Sigmoid colon (tissue), 7 donors: ENCODE results near the gene DYNLRB1. TPM values are rescaled to one million over a fixed set of nuclear protein-coding genes. Genes with fewer than 3 reads are reported as not detected.

Experiments used
- DNase-seq: peaks from one replicate; pipeline ENCODE4 v3.0.0-alpha.2; 2019
- H3K27ac ChIP-seq, 4 donors: fragments of 200-600 bp; sonication (generic); one replicate each; pipeline ENCODE4 v1.5.1; 2016 to 2019; ENCODE audit warnings: mild to moderate bottlenecking in 1 of 4
- H3K27me3 ChIP-seq, 3 donors: fragments of 200-600 bp; sonication (generic); one replicate each; pipeline ENCODE4 v1.5.1; 2019; ENCODE audit warnings: mild to moderate bottlenecking in 1 of 3
- H3K36me3 ChIP-seq, 4 donors: fragments of 200-600 bp; sonication (generic); one replicate each; pipeline ENCODE4 v1.5.1; 2016 to 2019
- H3K4me1 ChIP-seq, 4 donors: fragments of 200-600 bp; sonication (generic); one replicate each; pipeline ENCODE4 v1.5.1; 2017 to 2019
- H3K4me3 ChIP-seq, 4 donors: fragments of 200-600 bp; sonication (generic); one replicate each; pipeline ENCODE4 v1.5.1; 2017 to 2019; ENCODE audit warnings: mild to moderate bottlenecking in 2 of 4, moderate library complexity in 1 of 4
- H3K9me3 ChIP-seq, 4 donors: fragments of 200-600 bp in 3 of 4; sonication (generic) in 3 of 4; one replicate each; pipeline versions ENCODE4 v1.5.1 to v1.6.1; 2013 to 2019
- CTCF ChIP-seq, 4 experiments: fragments of 450-650 bp in 3 of 4; fragments of 200-600 bp in 1 of 4; IDR thresholded peaks; one replicate each; pipeline ENCODE4 v1.5.1; 2016 to 2019; ENCODE audit warnings: antibody characterized with exemption in 4 of 4, mild to moderate bottlenecking in 3 of 4, moderate library complexity in 2 of 4
- EP300 ChIP-seq, 4 donors: sonication (generic); formaldehyde crosslinking; IDR thresholded peaks; one replicate each; pipeline ENCODE4 v1.6.1; 2017; ENCODE audit warnings: antibody characterized with exemption in 4 of 4
- POLR2A ChIP-seq, 2 donors: fragments of 450-650 bp; IDR thresholded peaks; one replicate each; pipeline ENCODE4 v1.6.1; 2016; ENCODE audit warnings: antibody characterized with exemption in 2 of 2, mild to moderate bottlenecking in 2 of 2, moderate library complexity in 2 of 2
- POLR2AphosphoS5 ChIP-seq, 4 donors: sonication (generic); formaldehyde crosslinking; IDR thresholded peaks; one replicate each; pipeline ENCODE4 v1.6.1; 2017; ENCODE audit warnings: antibody characterized with exemption in 4 of 4
- WGBS, 2 donors: extraction: QIAGEN DNeasy Blood & Tissue Kit; methylation state at CpG; one replicate each; pipeline ENCODE4 v1.1.7; 2013; 5-methylcytosine and 5-hydroxymethylcytosine counted together
- intact Hi-C: fragments of 100-400 bp; cut with DNase I; formaldehyde crosslinking; loops from one replicate; pipeline ENCODE4 v1.15.1; 2023
- polyA plus RNA-seq, 3 donors: library from polyadenylated mRNA; stranded (reverse); fragments of 200-250 nt; gene quantifications; one replicate each; pipeline ENCODE4 v1.2.3, GENCODE V29; 2013
- total RNA-seq, 4 donors: library from RNA; depleted of rRNA; stranded (reverse); fragments of >200 nt; gene quantifications; one replicate each; pipeline ENCODE4 v1.1.0, GENCODE V29; 2016
- donor health status: healthy with polysubstance abuse.
- donor health status: Bipolar disorder and iron deficiency.
- donor health status: healthy.

The DYNLRB1 gene
- total and polyA plus RNA-seq, 7 donors: 148 to 259 (median 168) TPM

- no peak for TF ChIP-seq EP300 (IDR thresholded peaks at IDR 0.05)
- no peak for TF ChIP-seq POLR2AphosphoS5 (IDR thresholded peaks at IDR 0.05)
- TF ChIP-seq CTCF (IDR thresholded peaks at IDR 0.05): no peak
- no peak for TF ChIP-seq POLR2A (IDR thresholded peaks at IDR 0.05)
- Histone ChIP-seq H3K4me3 (no peak overlapping the region), H3K36me3 (peaks cover 7 to 57% (median 34%) of the 10 kb centered on the region in 4 donors), H3K27me3 (no peaks in the 10 kb centered on the region), H3K9me3 (no peaks in the 10 kb centered on the region), H3K4me1 (peaks cover 0 to 7% (median 3%) of the 10 kb centered on the region in 4 donors), H3K27ac (no peak overlapping the region)
- DNase-seq: no peak
- intact Hi-C loops: loop anchor here (5.0 kb wide), 1 partner anchor 165 kb away; no protein-coding TSS in a partner anchor
- WGBS, 2 donors: 84 to 88% methylated on average over 16 of the region's 16 CpGs
These were observed 25.7 kb downstream of the DYNLRB1 start for GRCh38 chr20:34541917-34542316.

- H3K36me3 ChIP-seq: peaks cover 2 to 52% (median 29%) of the 10 kb centered on the region in 4 donors
- intact Hi-C loops: loop anchor here (5.0 kb wide), 1 partner anchor 165 kb away; no protein-coding TSS in a partner anchor
- no peaks in the 10 kb centered on the region for H3K27me3 ChIP-seq
- H3K4me1 ChIP-seq: peaks cover 0 to 7% (median 3%) of the 10 kb centered on the region in 4 donors
- H3K27ac ChIP-seq: no peak overlapping the region
- TF ChIP-seq POLR2AphosphoS5 (IDR thresholded peaks at IDR 0.05): no peak
- no peak for TF ChIP-seq CTCF (IDR thresholded peaks at IDR 0.05)
- TF ChIP-seq EP300 (IDR thresholded peaks at IDR 0.05): no peak
- TF ChIP-seq POLR2A (IDR thresholded peaks at IDR 0.05): no peak
- H3K9me3 ChIP-seq: no peaks in the 10 kb centered on the region
- no peak overlapping the region for H3K4me3 ChIP-seq
- no peak for DNase-seq
- WGBS, 2 donors: 91 to 92% methylated on average over 6 of the region's 6 CpGs
These were observed 26.2 kb downstream of the DYNLRB1 start for GRCh38 chr20:34542439-34542838.

- DNase-seq: no peak
- Histone ChIP-seq H3K27me3 (no peaks in the 10 kb centered on the region), H3K27ac (no peak overlapping the region), H3K36me3 (peaks cover 0 to 41% (median 26%) of the 10 kb centered on the region in 4 donors), H3K9me3 (no peaks in the 10 kb centered on the region), H3K4me3 (no peak overlapping the region), H3K4me1 (peaks cover 0 to 7% (median 3%) of the 10 kb centered on the region in 4 donors)
- WGBS, 2 donors: 21 to 64% methylated on average over 12 of the region's 12 CpGs
- TF ChIP-seq POLR2A (IDR thresholded peaks at IDR 0.05): no peak
- intact Hi-C loops: loop anchor here (5.0 kb wide), 1 partner anchor 164 kb away; no protein-coding TSS in a partner anchor
These were observed 27.3 kb downstream of the DYNLRB1 start for GRCh38 chr20:34543463-34544056.

- WGBS, 2 donors: 17 to 24% methylated on average over 19 of the region's 19 CpGs
- Histone ChIP-seq H3K27ac (no peak overlapping the region), H3K9me3 (no peaks in the 10 kb centered on the region), H3K4me3 (peak overlapping the region in 1 of 4 donors; percentile 16), H3K4me1 (peaks cover 0 to 7% (median 3%) of the 10 kb centered on the region in 4 donors), H3K36me3 (peaks cover 0 to 35% (median 26%) of the 10 kb centered on the region in 4 donors), H3K27me3 (no peaks in the 10 kb centered on the region)
- intact Hi-C loops: loop anchor here (5.0 kb wide), 1 partner anchor 163 kb away; no protein-coding TSS in a partner anchor
- DNase-seq: no peak
- TF ChIP-seq CTCF (IDR thresholded peaks at IDR 0.05): no peak
- TF ChIP-seq EP300 (IDR thresholded peaks at IDR 0.05): no peak
- TF ChIP-seq POLR2A (IDR thresholded peaks at IDR 0.05): no peak
- no peak for TF ChIP-seq POLR2AphosphoS5 (IDR thresholded peaks at IDR 0.05)
These were observed 28.0 kb downstream of the DYNLRB1 start for GRCh38 chr20:34544109-34544796.

GRCh38 chr20:34546751-34547181 is 30.5 kb downstream of the DYNLRB1 start:
- no peak overlapping the region for H3K4me3 ChIP-seq
- 21 to 72% methylated on average over 11 of the region's 11 CpGs for WGBS, 2 donors
- DNase-seq: no peak
- no peak overlapping the region for H3K27ac ChIP-seq
- H3K36me3 ChIP-seq: peaks cover 0 to 10% (median 6%) of the 10 kb centered on the region in 4 donors
- H3K9me3 ChIP-seq: no peaks in the 10 kb centered on the region
- peak in 1 of 2 donors; percentile 12 for TF ChIP-seq POLR2A (IDR thresholded peaks at IDR 0.05)
- no peak for TF ChIP-seq CTCF (IDR thresholded peaks at IDR 0.05)
- intact Hi-C loops: no loop called here
- H3K4me1 ChIP-seq: peaks cover 0 to 7% (median 3%) of the 10 kb centered on the region in 4 donors
- no peaks in the 10 kb centered on the region for H3K27me3 ChIP-seq
